Stimulated activated CD8-positive, alpha-beta memory T cell treated with anti-CD3 and anti-CD28 coated beads, Interleukin-4, amount 100 ng/mL, for 48 hours (primary cell): ENCODE measurements around the gene LRRC75B.
"Not testable (repeated sequence)": the region's sequence is repeated elsewhere in the genome, so short reads cannot be mapped to it uniquely, and the experiment has no call there.

Experiments used
- DNase-seq: peaks from one replicate; pipeline ENCODE4 v3.0.0-alpha.2; 2020

The LRRC75B gene

GRCh38 chr22:24552503-24553286 is 40.2 kb downstream of the LRRC75B start:
- DNase-seq: not testable (repeated sequence)

GRCh38 chr22:24550902-24551435 is 41.9 kb downstream of the LRRC75B start:
- DNase-seq: no peak

- no peak for DNase-seq
These were observed 42.6 kb downstream of the LRRC75B start for GRCh38 chr22:24550028-24550901.

GRCh38 chr22:24548812-24549211 is 44.1 kb downstream of the LRRC75B start:
- DNase-seq: no peak

- no peak for DNase-seq
These were observed 49.1 kb downstream of the LRRC75B start for GRCh38 chr22:24543679-24544243.

GRCh38 chr22:24543185-24543601 is 49.7 kb downstream of the LRRC75B start:
- DNase-seq: no peak

- no peak for DNase-seq
These were observed 50.2 kb downstream of the LRRC75B start for GRCh38 chr22:24542641-24543040.

- no peak for DNase-seq
These were observed 51.0 kb downstream of the LRRC75B start for GRCh38 chr22:24541681-24542515.

- DNase-seq: no peak
These were observed 52.4 kb downstream of the LRRC75B start for GRCh38 chr22:24540470-24540869.

GRCh38 chr22:24536089-24536488 is 56.8 kb downstream of the LRRC75B start:
- no peak for DNase-seq
